H9 (cell line): ENCODE data around the gene DPP3. TPM values are rescaled to one million over a fixed set of nuclear protein-coding genes. Genes with fewer than 3 reads are reported as not detected.

ENCODE experiments used
- DNase-seq: peaks from one replicate; pipeline ENCODE4 v3.0.0-alpha.2; 2017
- H2AFZ ChIP-seq: one replicate; pipeline ENCODE4 v1.6.1; 2013; ENCODE audit warnings: mild to moderate bottlenecking, low read length, control low read depth, moderate library complexity
- H2AK5ac ChIP-seq: 2 replicates; pipeline ENCODE4 v1.6.1; 2013; ENCODE audit warnings: low read length, control low read depth, mixed read lengths; ENCODE audit not compliant: insufficient read length
- H2BK120ac ChIP-seq: one replicate; pipeline ENCODE4 v1.6.1; 2013; ENCODE audit warnings: low read depth, mild to moderate bottlenecking, low read length, control low read depth, inconsistent platforms; ENCODE audit not compliant: poor library complexity, severe bottlenecking
- H2BK12ac ChIP-seq: 2 replicates; pipeline ENCODE4 v1.6.1; 2013; ENCODE audit warnings: low read length, control low read depth, mixed read lengths, low read depth; ENCODE audit not compliant: insufficient read length
- H2BK15ac ChIP-seq: 2 replicates; pipeline ENCODE4 v1.6.1; 2013; ENCODE audit warnings: low read depth, low read length, control low read depth
- H2BK20ac ChIP-seq: one replicate; pipeline ENCODE4 v1.6.1; 2013; ENCODE audit warnings: low read depth, mild to moderate bottlenecking, low read length, control low read depth, inconsistent platforms; ENCODE audit not compliant: poor library complexity, severe bottlenecking
- H2BK5ac ChIP-seq: 2 replicates; pipeline ENCODE4 v1.6.1; 2013; ENCODE audit warnings: low read length, control low read depth, mixed read lengths; ENCODE audit not compliant: insufficient read length
- H3K14ac ChIP-seq: 2 replicates; pipeline ENCODE4 v1.6.1; 2013; ENCODE audit warnings: low read length, control low read depth; ENCODE audit not compliant: insufficient read depth
- H3K18ac ChIP-seq: 2 replicates; pipeline ENCODE4 v1.6.1; 2013; ENCODE audit warnings: low read depth, mild to moderate bottlenecking, mixed read lengths, low read length, control low read depth; ENCODE audit not compliant: insufficient read length
- H3K23ac ChIP-seq: 2 replicates; pipeline ENCODE4 v1.6.1; 2013; ENCODE audit warnings: low read length, control low read depth, mixed read lengths, low read depth; ENCODE audit not compliant: insufficient read length
- H3K23me2 ChIP-seq: 2 replicates; pipeline ENCODE4 v1.6.1; 2013; ENCODE audit warnings: low read depth, mild to moderate bottlenecking, mixed read lengths, low read length, control low read depth; ENCODE audit not compliant: insufficient read length, poor library complexity, severe bottlenecking
- H3K27ac ChIP-seq: 2 replicates; pipeline ENCODE4 v1.5.1; 2013; ENCODE audit warnings: low read length, control low read depth, mixed read lengths, low read depth; ENCODE audit not compliant: insufficient read length
- H3K27me3 ChIP-seq: 2 replicates; pipeline ENCODE4 v1.6.1; 2013; ENCODE audit warnings: low read length, control low read depth, inconsistent platforms; ENCODE audit not compliant: insufficient read depth
- H3K4ac ChIP-seq: 2 replicates; pipeline ENCODE4 v1.6.1; 2013; ENCODE audit warnings: low read depth, mild to moderate bottlenecking, control low read depth, inconsistent platforms, low read length, moderate library complexity
- H3K4me1 ChIP-seq: 2 replicates; pipeline ENCODE4 v1.6.1; 2013; ENCODE audit warnings: low read length, control low read depth, inconsistent platforms; ENCODE audit not compliant: insufficient read depth
- H3K4me2 ChIP-seq: 2 replicates; pipeline ENCODE4 v1.6.1; 2013; ENCODE audit warnings: low read length, control low read depth, mixed read lengths; ENCODE audit not compliant: insufficient read length, insufficient read depth
- H3K56ac ChIP-seq: 2 replicates; pipeline ENCODE4 v1.6.1; 2013; ENCODE audit warnings: low read depth, mild to moderate bottlenecking, mixed read lengths, low read length, control low read depth; ENCODE audit not compliant: insufficient read length
- H3K79me1 ChIP-seq: 2 replicates; pipeline ENCODE4 v1.6.1; 2013; ENCODE audit warnings: low read depth, mild to moderate bottlenecking, moderate library complexity, low read length, control low read depth, inconsistent platforms; ENCODE audit not compliant: insufficient read depth, poor library complexity, severe bottlenecking
- H3K79me2 ChIP-seq: 2 replicates; pipeline ENCODE4 v1.6.1; 2013; ENCODE audit warnings: low read length, control low read depth, inconsistent platforms; ENCODE audit not compliant: insufficient read depth
- H3K9ac ChIP-seq: 2 replicates; pipeline ENCODE4 v1.6.1; 2013; ENCODE audit warnings: low read length, control low read depth, mixed read lengths; ENCODE audit not compliant: insufficient read length; ENCODE audit errors: extremely low read depth
- H3K9me3 ChIP-seq: one replicate; pipeline ENCODE4 v1.6.1; 2013; ENCODE audit warnings: low read depth, low read length, inconsistent platforms; ENCODE audit not compliant: control insufficient read depth
- H3T11ph ChIP-seq: one replicate; pipeline ENCODE4 v1.6.1; 2013; ENCODE audit warnings: mild to moderate bottlenecking, low read length, control low read depth, inconsistent platforms
- H4K20me1 ChIP-seq: one replicate; pipeline ENCODE4 v1.6.1; 2013; ENCODE audit not compliant: control insufficient read depth, insufficient read length, insufficient read depth
- H4K5ac ChIP-seq: 2 replicates; pipeline ENCODE4 v1.6.1; 2013; ENCODE audit warnings: low read depth, mild to moderate bottlenecking, mixed read lengths, low read length, control low read depth; ENCODE audit not compliant: insufficient read length
- H4K8ac ChIP-seq: replicated peaks from 2 replicates; pipeline ENCODE4 v1.6.1; 2013; ENCODE audit warnings: low read length, control low read depth, mixed read lengths, low read depth; ENCODE audit not compliant: insufficient read length
- H4K91ac ChIP-seq: 2 replicates; pipeline ENCODE4 v1.6.1; 2013; ENCODE audit warnings: low read depth, mild to moderate bottlenecking, moderate library complexity, mixed read lengths, low read length, control low read depth; ENCODE audit not compliant: insufficient read length
- H3K27ac Mint-ChIP-seq, 3 experiments: 2 replicates in 2 of 3; 3 replicates in 1 of 3; pipeline ENCODE4 v1.8.0; 2020 to 2021; ENCODE audit warnings: mixed read lengths in 3 of 3, mild to moderate bottlenecking in 1 of 3, moderate library complexity in 1 of 3
- H3K27me3 Mint-ChIP-seq: 2 replicates; pipeline ENCODE4 v1.8.0; 2021; ENCODE audit warnings: low read depth, mild to moderate bottlenecking, moderate library complexity, mixed read lengths
- H3K36me3 Mint-ChIP-seq, 3 experiments: 2 replicates in 2 of 3; 3 replicates in 1 of 3; pipeline ENCODE4 v1.8.0; 2020 to 2021; ENCODE audit warnings: low read depth in 3 of 3, mixed read lengths in 3 of 3; ENCODE audit not compliant: insufficient read depth in 1 of 3
- H3K4me1 Mint-ChIP-seq, 2 experiments: 2 replicates each; pipeline ENCODE4 v1.8.0; 2020; ENCODE audit warnings: mixed read lengths in 2 of 2
- H3K4me3 Mint-ChIP-seq, 2 experiments: 2 replicates in 1 of 2; 3 replicates in 1 of 2; pipeline ENCODE4 v1.8.0; 2020 to 2021; ENCODE audit warnings: mild to moderate bottlenecking in 2 of 2, mixed read lengths in 2 of 2, moderate library complexity in 1 of 2
- H3K9me3 Mint-ChIP-seq, 2 experiments: 2 replicates in 1 of 2; 3 replicates in 1 of 2; pipeline ENCODE4 v1.8.0; 2020; ENCODE audit warnings: mild to moderate bottlenecking in 2 of 2, mixed read lengths in 2 of 2, moderate library complexity in 1 of 2
- WGBS: extraction: QIAGEN DNeasy Blood & Tissue Kit; methylation state at CpG from one replicate; pipeline ENCODE4 v1.1.7; 2013; ENCODE audit warnings: missing lambda C conversion rate, low lambda C conversion rate, mixed read lengths; ENCODE audit not compliant: insufficient read length; ENCODE audit errors: extremely low coverage; 5-methylcytosine and 5-hydroxymethylcytosine counted together
- total RNA-seq: library from RNA; stranded (reverse); gene quantifications from 2 replicates; pipeline ENCODE4 v1.2.1, GENCODE V29; 2021
- TF ChIP-seq, protein P1 (sequence below): fragments of 200-600 bp; sonication (generic); conservative IDR thresholded peaks from 3 replicates; pipeline ENCODE4 v1.8.0; 2021; ENCODE audit warnings: antibody characterized with exemption, mild to moderate bottlenecking

The DPP3 gene
- total RNA-seq, 1 experiment from 2014 or later = 85.3 TPM

DNA sequence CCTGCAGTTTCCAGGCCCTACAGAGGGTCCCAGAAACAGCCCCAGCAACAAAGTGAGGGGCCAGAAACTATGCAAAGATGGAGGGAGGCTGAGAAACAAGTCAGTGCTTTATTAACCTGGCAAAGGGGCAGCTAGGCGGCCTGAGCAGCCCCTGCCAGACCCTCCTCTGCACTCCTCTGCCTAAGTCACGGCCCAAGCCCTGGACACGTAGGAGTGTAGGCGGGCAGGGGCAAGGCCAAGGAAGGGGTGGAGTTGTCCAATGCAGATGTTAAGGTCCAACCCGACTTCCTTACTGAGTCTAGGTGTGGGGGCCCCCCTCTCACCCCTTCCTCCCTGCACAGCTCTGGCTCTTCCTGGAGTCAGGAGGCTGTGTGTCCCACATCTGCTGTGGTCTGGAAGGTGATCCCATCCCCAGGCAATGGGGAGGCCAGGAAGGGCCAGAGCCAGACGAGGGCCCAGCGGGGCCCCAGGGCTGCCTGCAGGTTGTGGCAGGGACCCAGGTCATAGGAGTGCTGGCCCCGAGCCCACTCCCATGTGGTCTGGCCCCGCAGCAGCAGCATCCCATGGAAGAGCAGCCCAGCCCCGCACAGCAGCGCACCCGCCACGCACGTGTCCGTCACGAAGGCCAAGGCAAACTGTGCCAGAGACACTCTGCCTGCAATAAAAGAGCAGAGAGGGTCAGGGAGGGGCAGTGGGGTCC, 59.1 kb downstream of the DPP3 start:
- no peaks in the 10 kb centered on the region for H4K20me1 ChIP-seq
- Mint-ChIP-seq H3K4me3 (no peak overlapping the region), H3K27me3 (no peaks in the 10 kb centered on the region; the same call in 1 of the 2 replicates), H3K27ac (peak overlapping the region in 2 of 3 experiments; percentile 18 to 83; a peak in 2 of 7 replicates), H3K36me3 (peaks cover 2 to 53% (median 46%) of the 10 kb centered on the region in 3 experiments), H3K4me1 (peaks cover 18% of the 10 kb centered on the region in 2 experiments), H3K9me3 (no peaks in the 10 kb centered on the region)
- H3K18ac ChIP-seq = no peak overlapping the region
- no peak overlapping the region for H3K4ac ChIP-seq
- H4K8ac ChIP-seq = no peak overlapping the region
- H2AFZ ChIP-seq = no peak overlapping the region
- H3K9me3 ChIP-seq = no peaks in the 10 kb centered on the region
- H2BK120ac ChIP-seq = no peak overlapping the region
- H4K5ac ChIP-seq = no peak overlapping the region
- no peak overlapping the region for H3K4me2 ChIP-seq
- no peak overlapping the region for H3K27ac ChIP-seq
- no peak overlapping the region for H3K56ac ChIP-seq
- no CpG with 5 or more reads among the region's 16 CpGs for WGBS
- H2BK12ac ChIP-seq = no peak overlapping the region
- no peaks in the 10 kb centered on the region for H3K79me1 ChIP-seq
- no peak overlapping the region for H4K91ac ChIP-seq
- TF ChIP-seq, protein P1, sequence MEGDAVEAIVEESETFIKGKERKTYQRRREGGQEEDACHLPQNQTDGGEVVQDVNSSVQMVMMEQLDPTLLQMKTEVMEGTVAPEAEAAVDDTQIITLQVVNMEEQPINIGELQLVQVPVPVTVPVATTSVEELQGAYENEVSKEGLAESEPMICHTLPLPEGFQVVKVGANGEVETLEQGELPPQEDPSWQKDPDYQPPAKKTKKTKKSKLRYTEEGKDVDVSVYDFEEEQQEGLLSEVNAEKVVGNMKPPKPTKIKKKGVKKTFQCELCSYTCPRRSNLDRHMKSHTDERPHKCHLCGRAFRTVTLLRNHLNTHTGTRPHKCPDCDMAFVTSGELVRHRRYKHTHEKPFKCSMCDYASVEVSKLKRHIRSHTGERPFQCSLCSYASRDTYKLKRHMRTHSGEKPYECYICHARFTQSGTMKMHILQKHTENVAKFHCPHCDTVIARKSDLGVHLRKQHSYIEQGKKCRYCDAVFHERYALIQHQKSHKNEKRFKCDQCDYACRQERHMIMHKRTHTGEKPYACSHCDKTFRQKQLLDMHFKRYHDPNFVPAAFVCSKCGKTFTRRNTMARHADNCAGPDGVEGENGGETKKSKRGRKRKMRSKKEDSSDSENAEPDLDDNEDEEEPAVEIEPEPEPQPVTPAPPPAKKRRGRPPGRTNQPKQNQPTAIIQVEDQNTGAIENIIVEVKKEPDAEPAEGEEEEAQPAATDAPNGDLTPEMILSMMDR = no peak
- no peak overlapping the region for H2AK5ac ChIP-seq
- no peak overlapping the region for H2BK20ac ChIP-seq
- H3K27me3 ChIP-seq = no peaks in the 10 kb centered on the region
- no peak overlapping the region for H3T11ph ChIP-seq
- H3K79me2 ChIP-seq = no peaks in the 10 kb centered on the region
- H3K23me2 ChIP-seq = no peaks in the 10 kb centered on the region
- DNase-seq = no peak
- H3K14ac ChIP-seq = no peak overlapping the region
- no peak overlapping the region for H2BK5ac ChIP-seq
- no peak overlapping the region for H2BK15ac ChIP-seq
- no peaks in the 10 kb centered on the region; the same call in 1 of the 2 replicates for H3K4me1 ChIP-seq
- no peak overlapping the region for H3K9ac ChIP-seq
- H3K23ac ChIP-seq = no peak overlapping the region
